ENCODE data around the gene CHD9. TPM values are rescaled to one million over a fixed set of nuclear protein-coding genes. Genes with fewer than 3 reads are reported as not detected.

CHD9 gene
- total and polyA plus RNA-seq, 9 donors = 22.6 to 94.8 (median 46.8) TPM

GRCh38 chr16:53092284-53092683, 37.5 kb downstream of the CHD9 start:
- Histone ChIP-seq H3K27me3 (ENCODE audit: control insufficient read depth, insufficient read depth, low read length) (no peaks in the 10 kb centered on the region), H3K4me3 (ENCODE audit: low read length) (no peak overlapping the region), H3K4me1 (ENCODE audit: control insufficient read depth, insufficient read depth, low read length) (peaks cover 51% of the 10 kb centered on the region), H3K27ac (ENCODE audit: low read length) (peak overlapping the region; percentile 96), H3K36me3 (ENCODE audit: control insufficient read depth, insufficient read depth, low read length) (peaks cover 3% of the 10 kb centered on the region), H3K9me3 (replicated peaks; ENCODE audit: control insufficient read depth, low read depth, low read length) (no peaks in the 10 kb centered on the region)
- peak; percentile 50 for DNase-seq
- WGBS (ENCODE audit: insufficient coverage) = 59% methylated on average over 2 of the region's 2 CpGs

- H3K27ac ChIP-seq (ENCODE audit: low read length) = peak overlapping the region; percentile 4
- H3K4me3 ChIP-seq (ENCODE audit: low read length) = no peak overlapping the region
- no peaks in the 10 kb centered on the region for H3K9me3 ChIP-seq (replicated peaks; ENCODE audit: control insufficient read depth, low read depth, low read length)
- DNase-seq = no peak
- peaks cover 55% of the 10 kb centered on the region for H3K4me1 ChIP-seq (ENCODE audit: control insufficient read depth, insufficient read depth, low read length)
- WGBS (ENCODE audit: insufficient coverage) = 93% methylated on average over 2 of the region's 5 CpGs
- no peaks in the 10 kb centered on the region for H3K27me3 ChIP-seq (ENCODE audit: control insufficient read depth, insufficient read depth, low read length)
- H3K36me3 ChIP-seq (ENCODE audit: control insufficient read depth, insufficient read depth, low read length) = no peaks in the 10 kb centered on the region
Measured at GRCh38 chr16:53093162-53093744, 38.5 kb downstream of the CHD9 start.

GRCh38 chr16:53094013-53094630, 39.3 kb downstream of the CHD9 start:
- H3K4me1 ChIP-seq (ENCODE audit: control insufficient read depth, insufficient read depth, low read length) = peaks cover 64% of the 10 kb centered on the region
- H3K9me3 ChIP-seq (replicated peaks; ENCODE audit: control insufficient read depth, low read depth, low read length) = no peaks in the 10 kb centered on the region
- H3K36me3 ChIP-seq (ENCODE audit: control insufficient read depth, insufficient read depth, low read length) = no peaks in the 10 kb centered on the region
- DNase-seq = peak; percentile 62
- WGBS (ENCODE audit: insufficient coverage) = 57% methylated on average over 6 of the region's 10 CpGs
- no peaks in the 10 kb centered on the region for H3K27me3 ChIP-seq (ENCODE audit: control insufficient read depth, insufficient read depth, low read length)
- H3K27ac ChIP-seq (ENCODE audit: low read length) = peak overlapping the region; percentile 4
- no peak overlapping the region for H3K4me3 ChIP-seq (ENCODE audit: low read length)

- WGBS (ENCODE audit: insufficient coverage) = 94% methylated on average over 2 of the region's 4 CpGs
- Histone ChIP-seq H3K9me3 (replicated peaks; ENCODE audit: control insufficient read depth, low read depth, low read length) (no peaks in the 10 kb centered on the region), H3K4me3 (ENCODE audit: low read length) (no peak overlapping the region), H3K4me1 (ENCODE audit: control insufficient read depth, insufficient read depth, low read length) (peaks cover 49% of the 10 kb centered on the region), H3K36me3 (ENCODE audit: control insufficient read depth, insufficient read depth, low read length) (no peaks in the 10 kb centered on the region), H3K27me3 (ENCODE audit: control insufficient read depth, insufficient read depth, low read length) (no peaks in the 10 kb centered on the region), H3K27ac (ENCODE audit: low read length) (no peak overlapping the region)
- no peak for DNase-seq
Measured at GRCh38 chr16:53097190-53097589, 42.4 kb downstream of the CHD9 start.

GRCh38 chr16:53098526-53099317, 43.9 kb downstream of the CHD9 start:
- peak overlapping the region; percentile 97 for H3K27ac ChIP-seq (ENCODE audit: low read length)
- WGBS (ENCODE audit: insufficient coverage) = 5% methylated on average over 6 of the region's 16 CpGs
- no peaks in the 10 kb centered on the region for H3K36me3 ChIP-seq (ENCODE audit: control insufficient read depth, insufficient read depth, low read length)
- no peaks in the 10 kb centered on the region for H3K27me3 ChIP-seq (ENCODE audit: control insufficient read depth, insufficient read depth, low read length)
- H3K4me1 ChIP-seq (ENCODE audit: control insufficient read depth, insufficient read depth, low read length) = peaks cover 35% of the 10 kb centered on the region
- DNase-seq = peak; percentile 98
- peak overlapping the region; percentile 45 for H3K4me3 ChIP-seq (ENCODE audit: low read length)
- H3K9me3 ChIP-seq (replicated peaks; ENCODE audit: control insufficient read depth, low read depth, low read length) = no peaks in the 10 kb centered on the region

GRCh38 chr16:53099318-53100130, 44.7 kb downstream of the CHD9 start:
- peak overlapping the region; percentile 97 for H3K27ac ChIP-seq (ENCODE audit: low read length)
- H3K4me1 ChIP-seq (ENCODE audit: control insufficient read depth, insufficient read depth, low read length) = peaks cover 28% of the 10 kb centered on the region
- H3K27me3 ChIP-seq (ENCODE audit: control insufficient read depth, insufficient read depth, low read length) = no peaks in the 10 kb centered on the region
- peak; percentile 95 for DNase-seq
- H3K4me3 ChIP-seq (ENCODE audit: low read length) = peak overlapping the region; percentile 45
- WGBS (ENCODE audit: insufficient coverage) = 0% methylated on average over 12 of the region's 26 CpGs
- H3K9me3 ChIP-seq (replicated peaks; ENCODE audit: control insufficient read depth, low read depth, low read length) = no peaks in the 10 kb centered on the region
- H3K36me3 ChIP-seq (ENCODE audit: control insufficient read depth, insufficient read depth, low read length) = no peaks in the 10 kb centered on the region

- Histone ChIP-seq H3K27ac (ENCODE audit: low read length) (peak overlapping the region; percentile 97), H3K4me3 (ENCODE audit: low read length) (peak overlapping the region; percentile 45), H3K4me1 (ENCODE audit: control insufficient read depth, insufficient read depth, low read length) (peaks cover 28% of the 10 kb centered on the region), H3K27me3 (ENCODE audit: control insufficient read depth, insufficient read depth, low read length) (no peaks in the 10 kb centered on the region), H3K9me3 (replicated peaks; ENCODE audit: control insufficient read depth, low read depth, low read length) (no peaks in the 10 kb centered on the region), H3K36me3 (ENCODE audit: control insufficient read depth, insufficient read depth, low read length) (no peaks in the 10 kb centered on the region)
- DNase-seq = no peak
- WGBS (ENCODE audit: insufficient coverage) = 80% methylated on average over 1 of the region's 9 CpGs
Measured at GRCh38 chr16:53100131-53100748, 45.4 kb downstream of the CHD9 start.

- peaks cover 28% of the 10 kb centered on the region for H3K4me1 ChIP-seq (ENCODE audit: control insufficient read depth, insufficient read depth, low read length)
Measured at GRCh38 chr16:53100889-53101288, 46.1 kb downstream of the CHD9 start.

GRCh38 chr16:53103811-53104210, 49.0 kb downstream of the CHD9 start:
- no peak overlapping the region for H3K27ac ChIP-seq (ENCODE audit: low read length)
- no peak overlapping the region for H3K4me3 ChIP-seq (ENCODE audit: low read length)
- H3K9me3 ChIP-seq (replicated peaks; ENCODE audit: control insufficient read depth, low read depth, low read length) = no peaks in the 10 kb centered on the region
- H3K27me3 ChIP-seq (ENCODE audit: control insufficient read depth, insufficient read depth, low read length) = no peaks in the 10 kb centered on the region
- DNase-seq = no peak
- H3K4me1 ChIP-seq (ENCODE audit: control insufficient read depth, insufficient read depth, low read length) = peaks cover 17% of the 10 kb centered on the region
- no peaks in the 10 kb centered on the region for H3K36me3 ChIP-seq (ENCODE audit: control insufficient read depth, insufficient read depth, low read length)
- no CpG with 5 or more reads among the region's 4 CpGs for WGBS (ENCODE audit: insufficient coverage)

More at GRCh38 chr16:53100889-53101288, 46.1 kb downstream of the CHD9 start:
- H3K27me3 ChIP-seq (ENCODE audit: control insufficient read depth, insufficient read depth, low read length) = no peaks in the 10 kb centered on the region
- H3K27ac ChIP-seq (ENCODE audit: low read length) = no peak overlapping the region
- no peaks in the 10 kb centered on the region for H3K9me3 ChIP-seq (replicated peaks; ENCODE audit: control insufficient read depth, low read depth, low read length)
- no peaks in the 10 kb centered on the region for H3K36me3 ChIP-seq (ENCODE audit: control insufficient read depth, insufficient read depth, low read length)
- no CpG with 5 or more reads among the region's 1 CpG for WGBS (ENCODE audit: insufficient coverage)
- no peak for DNase-seq
- H3K4me3 ChIP-seq (ENCODE audit: low read length) = no peak overlapping the region

Data from muscle of leg (tissue), 11 donors.